Endothelial cell of umbilical vein (primary cell): Measurements from ENCODE around the gene AGAP2. TPM values are rescaled to one million over a fixed set of nuclear protein-coding genes. Genes with fewer than 3 reads are reported as not detected.

Experiments
- BruUV-seq: library from RNA; stranded (reverse); fragments of 400-500 nt; replicated peaks from 2 replicates; lab custom pipeline; 2021; lab: Mats Ljungman, UMichigan
- CTCF ChIA-PET: fragments of 300-600, 350-600 bp; sonication (Branson Sonifier 250); formaldehyde crosslinking; loops from one replicate; lab custom pipeline; 2021; ENCODE audit warnings: antibody characterized with exemption, inconsistent platforms; lab: Charles Lee
- POLR2A ChIA-PET: fragments of 300-600, 350-600 bp; sonication (Branson Sonifier 250); formaldehyde crosslinking; loops from one replicate; lab custom pipeline; 2021; ENCODE audit warnings: antibody characterized with exemption, inconsistent platforms; lab: Charles Lee
- DNase-seq: peaks from one replicate; pipeline ENCODE4 v3.0.0-alpha.2; 2011; ENCODE audit warnings: low read depth, low spot score
- FAIRE-seq: peaks from 2 replicates; lab custom pipeline; 2011; peaks lifted over from hg19 to GRCh38; lab: Jason Lieb, UNC
- H2AFZ ChIP-seq: 2 replicates; pipeline ENCODE4 v1.6.0; 2012; ENCODE audit warnings: low read depth, low read length, control low read depth, inconsistent platforms
- H3K27ac ChIP-seq: 2 replicates; pipeline ENCODE4 v1.5.1; 2011; ENCODE audit warnings: low read depth, mild to moderate bottlenecking, control low read depth, low read length, moderate library complexity; ENCODE audit not compliant: insufficient read depth
- H3K27me3 ChIP-seq, 2 experiments: 2 replicates each; pipeline versions ENCODE4 v1.6.0 to v1.6.1; 2011; ENCODE audit warnings: low read length in 2 of 2, mixed read lengths in 1 of 2; ENCODE audit not compliant: control insufficient read depth in 2 of 2, insufficient read depth in 2 of 2
- H3K36me3 ChIP-seq, 2 experiments: 2 replicates in 1 of 2; 3 replicates in 1 of 2; pipeline ENCODE4 v1.5.1; 2011; ENCODE audit warnings: low read length in 2 of 2, mild to moderate bottlenecking in 1 of 2, moderate library complexity in 1 of 2; ENCODE audit not compliant: control insufficient read depth in 2 of 2, insufficient read depth in 2 of 2; ENCODE audit errors: extremely low read depth in 1 of 2
- H3K4me1 ChIP-seq: 3 replicates; pipeline ENCODE4 v1.5.1; 2011; ENCODE audit warnings: mild to moderate bottlenecking, low read length; ENCODE audit not compliant: control insufficient read depth, insufficient read depth; ENCODE audit errors: extremely low read depth
- H3K4me2 ChIP-seq: 2 replicates; pipeline ENCODE4 v1.6.1; 2011; ENCODE audit warnings: low read length, control low read depth, mixed read lengths; ENCODE audit not compliant: insufficient read depth
- H3K4me3 ChIP-seq, 3 experiments: fragments of 200-600 bp in 1 of 3; sonication (generic), shearing (Covaris generic) in 1 of 3; replicated peaks in 1 of 3; 2 replicates each; pipeline ENCODE4 v1.5.1; 2011 to 2016; ENCODE audit warnings: control low read depth in 3 of 3, low read length in 3 of 3, mild to moderate bottlenecking in 2 of 3, inconsistent platforms in 1 of 3, low read depth in 1 of 3, moderate library complexity in 1 of 3; ENCODE audit not compliant: insufficient read depth in 1 of 3
- H3K79me2 ChIP-seq: 2 replicates; pipeline ENCODE4 v1.6.0; 2012; ENCODE audit warnings: low read length, inconsistent platforms; ENCODE audit not compliant: control insufficient read depth, insufficient read depth
- H3K9ac ChIP-seq: replicated peaks from 2 replicates; pipeline ENCODE3; 2011; ENCODE audit warnings: low read length, control low read depth; ENCODE audit not compliant: insufficient read depth; ENCODE audit errors: extremely low read depth
- H3K9me1 ChIP-seq: replicated peaks from 3 replicates; pipeline ENCODE4 v1.6.0; 2011; ENCODE audit warnings: mild to moderate bottlenecking, low read length; ENCODE audit not compliant: control insufficient read depth, insufficient read depth; ENCODE audit errors: extremely low read depth
- H3K9me3 ChIP-seq: replicated peaks from 2 replicates; pipeline ENCODE4 v1.5.1; 2012; ENCODE audit warnings: low read length, inconsistent platforms; ENCODE audit not compliant: control insufficient read depth, insufficient read depth
- H4K20me1 ChIP-seq: replicated peaks from 2 replicates; pipeline ENCODE3; 2011; ENCODE audit warnings: mild to moderate bottlenecking, low read length; ENCODE audit not compliant: control insufficient read depth, insufficient read depth; ENCODE audit errors: extremely low read depth
- EZH2 ChIP-seq: IDR thresholded peaks from 2 replicates; pipeline ENCODE4 v1.6.1; 2012; ENCODE audit warnings: borderline replicate concordance, low read depth, mild to moderate bottlenecking, moderate library complexity, low read length, inconsistent platforms; ENCODE audit not compliant: severe bottlenecking
- FOS ChIP-seq: IDR thresholded peaks from 2 replicates; pipeline ENCODE4 v1.6.1; 2011; ENCODE audit warnings: mild to moderate bottlenecking, low read length, moderate library complexity, borderline replicate concordance; ENCODE audit not compliant: insufficient read depth
- GATA2 ChIP-seq: IDR thresholded peaks from 2 replicates; pipeline ENCODE4 v1.7.0; 2011; ENCODE audit warnings: low read depth, mild to moderate bottlenecking, moderate library complexity, mixed read lengths, low read length; ENCODE audit not compliant: insufficient read length, insufficient read depth
- JUN ChIP-seq: IDR thresholded peaks from 2 replicates; pipeline ENCODE4 v1.6.1; 2011; ENCODE audit warnings: borderline replicate concordance, low read depth; ENCODE audit not compliant: insufficient read length, insufficient read depth
- MYC ChIP-seq: IDR thresholded peaks from one replicate; pipeline ENCODE4 v1.6.1; 2011; ENCODE audit warnings: mild to moderate bottlenecking, low read depth, low read length
- POLR2A ChIP-seq: IDR thresholded peaks from 2 replicates; pipeline ENCODE4 v1.6.1; 2012; ENCODE audit warnings: low read depth, mild to moderate bottlenecking, control low read depth, low read length
- POLR2AphosphoS5 ChIP-seq: IDR thresholded peaks from 2 replicates; pipeline ENCODE4 v1.6.1; 2012; ENCODE audit warnings: low read depth, mild to moderate bottlenecking, control low read depth, low read length, moderate library complexity; ENCODE audit not compliant: insufficient read depth
- dilution Hi-C: fragments of 300-500 bp; cut with MboI; formaldehyde crosslinking; loops from one replicate; pipeline ENCODE4 v1.15.0; 2019; ENCODE audit warnings: low sequenced_read_pairs; ENCODE audit not compliant: extremely low pct_ligation_motif_present
- intact Hi-C: fragments of 100-400 bp; cut with micrococcal nuclease; formaldehyde crosslinking; loops from one replicate; pipeline ENCODE4 v1.10.0; 2022
- polyA plus RNA-seq, 4 experiments: library from polyadenylated mRNA; depleted of rRNA in 3 of 4; stranded (reverse) in 3 of 4; unstranded in 1 of 4; fragments of >200 nt; gene quantifications; 2 replicates each; pipeline versions ENCODE4 v1.2.1 to v1.2.3, GENCODE V29; 2011 to 2012; ENCODE audit warnings: missing spikeins in 1 of 4
- total RNA-seq: library from RNA; stranded (reverse); gene quantifications from 2 replicates; pipeline ENCODE4 v1.2.3, GENCODE V29; 2021
- TF ChIP-seq, protein P1 (sequence below): IDR thresholded peaks from 2 replicates; pipeline ENCODE4 v1.6.1; 2011; ENCODE audit not compliant: insufficient read depth, insufficient read length
- TF ChIP-seq, protein P2 (sequence below), 2 donors: IDR thresholded peaks; 1 replicate in 1 of 2; 2 replicates in 1 of 2; pipeline ENCODE4 v1.5.1; 2011; ENCODE audit warnings: low read length in 2 of 2, mild to moderate bottlenecking in 2 of 2, moderate library complexity in 2 of 2, control low read depth in 1 of 2, inconsistent platforms in 1 of 2, low read depth in 1 of 2; ENCODE audit not compliant: insufficient read depth in 1 of 2; ENCODE audit errors: extremely low read depth in 1 of 2

The AGAP2 gene
- total and polyA plus RNA-seq, 2 donors (not counting 3 experiments of a cell fraction or from before 2014, with no cell fraction given): 0.04 to 0.24 TPM

GRCh38 chr12:57717131-57717530, 21.4 kb downstream of the AGAP2 start:
- H4K20me1 ChIP-seq: no peaks in the 10 kb centered on the region
- H3K36me3 ChIP-seq: peaks cover 0 to 41% of the 10 kb centered on the region in 2 experiments
- H3K9ac ChIP-seq: no peak overlapping the region
- H3K79me2 ChIP-seq: no peaks in the 10 kb centered on the region
- H3K27me3 ChIP-seq: no peaks in the 10 kb centered on the region
- ChIA-PET POLR2A (no interaction called here), CTCF (interaction anchor here (1.3 kb wide), 1 partner anchor 9 kb away, joined by 5 read pairs; no protein-coding TSS in a partner anchor)
- BruUV-seq: no TSS peak
- no peaks in the 10 kb centered on the region for H3K4me1 ChIP-seq
- FAIRE-seq: no peak
- intact Hi-C loops: no loop called here
- H2AFZ ChIP-seq: no peak overlapping the region
- TF ChIP-seq, protein P1, sequence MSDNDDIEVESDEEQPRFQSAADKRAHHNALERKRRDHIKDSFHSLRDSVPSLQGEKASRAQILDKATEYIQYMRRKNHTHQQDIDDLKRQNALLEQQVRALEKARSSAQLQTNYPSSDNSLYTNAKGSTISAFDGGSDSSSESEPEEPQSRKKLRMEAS: no peak
- TF ChIP-seq MYC (no peak), GATA2 (no peak), POLR2A (no peak), JUN (no peak), EZH2 (no peak), POLR2AphosphoS5 (no peak), FOS (no peak)
- TF ChIP-seq, protein P2, sequence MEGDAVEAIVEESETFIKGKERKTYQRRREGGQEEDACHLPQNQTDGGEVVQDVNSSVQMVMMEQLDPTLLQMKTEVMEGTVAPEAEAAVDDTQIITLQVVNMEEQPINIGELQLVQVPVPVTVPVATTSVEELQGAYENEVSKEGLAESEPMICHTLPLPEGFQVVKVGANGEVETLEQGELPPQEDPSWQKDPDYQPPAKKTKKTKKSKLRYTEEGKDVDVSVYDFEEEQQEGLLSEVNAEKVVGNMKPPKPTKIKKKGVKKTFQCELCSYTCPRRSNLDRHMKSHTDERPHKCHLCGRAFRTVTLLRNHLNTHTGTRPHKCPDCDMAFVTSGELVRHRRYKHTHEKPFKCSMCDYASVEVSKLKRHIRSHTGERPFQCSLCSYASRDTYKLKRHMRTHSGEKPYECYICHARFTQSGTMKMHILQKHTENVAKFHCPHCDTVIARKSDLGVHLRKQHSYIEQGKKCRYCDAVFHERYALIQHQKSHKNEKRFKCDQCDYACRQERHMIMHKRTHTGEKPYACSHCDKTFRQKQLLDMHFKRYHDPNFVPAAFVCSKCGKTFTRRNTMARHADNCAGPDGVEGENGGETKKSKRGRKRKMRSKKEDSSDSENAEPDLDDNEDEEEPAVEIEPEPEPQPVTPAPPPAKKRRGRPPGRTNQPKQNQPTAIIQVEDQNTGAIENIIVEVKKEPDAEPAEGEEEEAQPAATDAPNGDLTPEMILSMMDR (IDR thresholded peaks at IDR 0.05; ENCODE audit: extremely low read depth in 1 of 2, insufficient read depth in 1 of 2, low read depth in 1 of 2, low read length in 2 of 2): no peak
- H3K4me2 ChIP-seq: no peak overlapping the region
- H3K9me1 ChIP-seq: no peaks in the 10 kb centered on the region
- dilution Hi-C loops: no loop called here
- no peak overlapping the region for H3K4me3 ChIP-seq
- H3K9me3 ChIP-seq: no peaks in the 10 kb centered on the region
- H3K27ac ChIP-seq: no peak overlapping the region
- no peak for DNase-seq
